Cardiac muscle cell (in vitro differentiated cells and primary cell): ENCODE data around the gene PGA5. TPM values are rescaled to one million over a fixed set of nuclear protein-coding genes. Genes with fewer than 3 reads are reported as not detected.

Source experiments
- DNase-seq, 2 donors: peaks; one replicate each; pipeline versions ENCODE4 v3.0.0 to v3.0.0-alpha.2; 2010 to 2017; ENCODE audit warnings: low read depth in 1 of 2, low spot score in 1 of 2
- H3K27ac ChIP-seq: fragments of 200-600 bp; sonication (generic); 2 replicates; pipeline ENCODE4 v1.5.1; 2016
- H3K27me3 ChIP-seq: fragments of 200-600 bp; sonication (generic); 2 replicates; pipeline ENCODE4 v1.6.0; 2016; ENCODE audit warnings: control low read depth
- H3K36me3 ChIP-seq: fragments of 200-600 bp; sonication (generic); 2 replicates; pipeline ENCODE4 v1.5.1; 2016; ENCODE audit warnings: control low read depth
- H3K4me1 ChIP-seq: fragments of 200-600 bp; sonication (generic); 2 replicates; pipeline ENCODE4 v1.8.1; 2017; ENCODE audit warnings: low read depth, mild to moderate bottlenecking, mixed run types
- H3K4me3 ChIP-seq: fragments of 200-600 bp; sonication (generic); 2 replicates; pipeline ENCODE4 v1.5.1; 2016; ENCODE audit warnings: mild to moderate bottlenecking
- H3K9me3 ChIP-seq: fragments of 200-600 bp; sonication (generic); 2 replicates; pipeline ENCODE4 v1.5.1; 2017; ENCODE audit warnings: low read depth, mild to moderate bottlenecking, control low read depth
- polyA plus RNA-seq: library from polyadenylated mRNA; unstranded; fragments of >200 nt; fragmentation: Nextera tagmentation; extraction: Ambion mirVana; gene quantifications from 2 replicates; pipeline ENCODE4 v1.2.1, GENCODE V29; 2016
- total RNA-seq: library from RNA; depleted of rRNA; stranded (reverse); fragments of >200 nt; gene quantifications from 2 replicates; pipeline ENCODE4 v1.2.3, GENCODE V29; 2016
- TF ChIP-seq, protein P1 (sequence below): IDR thresholded peaks from 2 replicates; pipeline ENCODE4 v1.5.1; 2012; ENCODE audit warnings: low read depth, mild to moderate bottlenecking, low read length

Gene PGA5
- total and polyA plus RNA-seq, 2 experiments from 2014 or later = 0.89 to 4.8 TPM

DNA sequence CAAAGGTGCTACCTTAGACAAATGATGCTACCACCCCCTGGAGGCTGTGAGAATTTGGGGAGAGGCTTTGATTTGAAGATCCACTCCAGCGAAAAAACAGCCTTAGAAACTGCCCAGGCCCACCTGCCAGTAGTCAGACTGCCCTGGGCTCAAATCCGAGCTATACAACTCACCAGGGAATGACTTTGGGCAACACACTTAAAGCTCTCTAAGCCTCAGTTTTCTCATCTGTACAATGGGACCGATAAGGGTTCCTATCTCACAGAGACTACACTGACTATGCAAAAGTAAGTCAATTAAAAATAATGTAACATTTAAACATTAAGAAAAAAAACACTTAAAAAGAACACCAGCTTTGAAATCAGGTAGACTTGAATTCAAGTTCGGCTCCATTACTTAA lies 34.2 kb downstream of the PGA5 start:
- no peak for DNase-seq
- Histone ChIP-seq H3K4me3 (no peak overlapping the region), H3K9me3 (no peaks in the 10 kb centered on the region), H3K36me3 (no peaks in the 10 kb centered on the region), H3K27me3 (no peaks in the 10 kb centered on the region), H3K4me1 (no peaks in the 10 kb centered on the region), H3K27ac (no peak overlapping the region)
- TF ChIP-seq, protein P1, sequence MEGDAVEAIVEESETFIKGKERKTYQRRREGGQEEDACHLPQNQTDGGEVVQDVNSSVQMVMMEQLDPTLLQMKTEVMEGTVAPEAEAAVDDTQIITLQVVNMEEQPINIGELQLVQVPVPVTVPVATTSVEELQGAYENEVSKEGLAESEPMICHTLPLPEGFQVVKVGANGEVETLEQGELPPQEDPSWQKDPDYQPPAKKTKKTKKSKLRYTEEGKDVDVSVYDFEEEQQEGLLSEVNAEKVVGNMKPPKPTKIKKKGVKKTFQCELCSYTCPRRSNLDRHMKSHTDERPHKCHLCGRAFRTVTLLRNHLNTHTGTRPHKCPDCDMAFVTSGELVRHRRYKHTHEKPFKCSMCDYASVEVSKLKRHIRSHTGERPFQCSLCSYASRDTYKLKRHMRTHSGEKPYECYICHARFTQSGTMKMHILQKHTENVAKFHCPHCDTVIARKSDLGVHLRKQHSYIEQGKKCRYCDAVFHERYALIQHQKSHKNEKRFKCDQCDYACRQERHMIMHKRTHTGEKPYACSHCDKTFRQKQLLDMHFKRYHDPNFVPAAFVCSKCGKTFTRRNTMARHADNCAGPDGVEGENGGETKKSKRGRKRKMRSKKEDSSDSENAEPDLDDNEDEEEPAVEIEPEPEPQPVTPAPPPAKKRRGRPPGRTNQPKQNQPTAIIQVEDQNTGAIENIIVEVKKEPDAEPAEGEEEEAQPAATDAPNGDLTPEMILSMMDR = no peak

DNA sequence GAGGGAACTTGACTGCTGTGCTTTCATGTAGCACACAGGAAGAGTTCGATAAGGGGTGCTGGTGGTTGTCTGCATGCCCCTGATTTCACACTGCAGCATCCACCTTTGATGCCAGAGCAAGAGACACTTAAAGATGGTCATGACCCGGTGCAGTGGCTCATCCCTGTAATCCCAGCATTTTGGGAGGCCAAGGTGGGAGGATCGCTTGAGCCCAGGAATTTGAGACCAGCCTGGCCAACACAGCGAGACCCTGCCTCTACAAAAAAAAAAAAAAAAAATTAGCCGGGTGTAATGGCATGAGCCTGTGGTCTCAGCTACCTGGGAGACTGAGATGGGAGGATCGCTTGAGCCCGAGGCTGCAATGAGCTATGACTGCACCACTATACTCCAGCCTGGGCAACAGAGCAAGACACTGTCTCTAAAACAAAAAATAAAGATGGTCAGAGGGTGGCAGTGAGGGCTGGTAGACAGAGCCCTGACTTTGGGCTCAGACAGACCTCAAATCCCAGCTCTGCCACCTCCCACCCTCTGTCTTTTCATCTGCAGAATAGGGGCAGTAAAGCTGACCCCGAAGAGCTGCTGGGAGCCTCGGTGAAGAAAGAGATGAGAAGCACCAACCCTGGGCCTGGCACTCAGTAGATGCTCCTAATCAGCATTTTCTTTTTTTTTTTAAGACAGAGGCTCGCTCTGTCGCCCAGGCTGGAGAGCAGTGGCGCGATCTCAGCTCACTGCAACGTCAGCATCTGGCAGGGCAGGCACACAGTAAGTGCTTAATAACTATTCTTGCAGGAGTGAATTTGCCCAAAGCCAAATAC lies 36.4 kb downstream of the PGA5 start:
- H3K4me3 ChIP-seq = no peak overlapping the region
- DNase-seq = no peak
- H3K27me3 ChIP-seq = no peaks in the 10 kb centered on the region
- no peaks in the 10 kb centered on the region for H3K4me1 ChIP-seq
- H3K27ac ChIP-seq = no peak overlapping the region
- TF ChIP-seq, protein P1 = no peak
- H3K9me3 ChIP-seq = no peaks in the 10 kb centered on the region
- no peaks in the 10 kb centered on the region for H3K36me3 ChIP-seq

DNA sequence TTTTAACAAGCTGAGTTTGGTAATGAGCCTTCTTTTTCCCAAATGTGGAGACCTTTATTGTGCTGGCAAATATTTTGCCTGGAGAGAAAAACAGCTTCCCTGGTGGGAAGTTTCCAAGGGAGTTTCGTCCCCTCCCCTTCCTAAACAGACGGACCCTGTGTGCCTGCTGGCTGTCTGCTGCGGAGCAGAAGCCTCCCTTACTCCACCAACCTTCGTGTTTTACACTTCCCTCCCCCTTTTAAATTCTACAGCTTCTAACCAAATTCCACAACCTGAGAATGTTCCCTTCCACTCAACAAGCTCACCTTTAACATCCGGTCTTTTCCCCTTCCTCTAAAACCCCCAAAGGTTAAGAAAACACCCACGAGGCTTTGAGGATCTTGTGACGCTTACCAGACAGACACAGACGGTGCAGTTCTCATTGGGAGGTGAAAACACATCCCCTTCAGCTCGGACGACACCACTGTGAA lies 37.1 kb downstream of the PGA5 start:
- no peak for DNase-seq
- Histone ChIP-seq H3K27ac (no peak overlapping the region), H3K4me1 (no peaks in the 10 kb centered on the region), H3K9me3 (no peaks in the 10 kb centered on the region), H3K36me3 (no peaks in the 10 kb centered on the region), H3K4me3 (no peak overlapping the region), H3K27me3 (no peaks in the 10 kb centered on the region)
- TF ChIP-seq, protein P1 = no peak

DNA sequence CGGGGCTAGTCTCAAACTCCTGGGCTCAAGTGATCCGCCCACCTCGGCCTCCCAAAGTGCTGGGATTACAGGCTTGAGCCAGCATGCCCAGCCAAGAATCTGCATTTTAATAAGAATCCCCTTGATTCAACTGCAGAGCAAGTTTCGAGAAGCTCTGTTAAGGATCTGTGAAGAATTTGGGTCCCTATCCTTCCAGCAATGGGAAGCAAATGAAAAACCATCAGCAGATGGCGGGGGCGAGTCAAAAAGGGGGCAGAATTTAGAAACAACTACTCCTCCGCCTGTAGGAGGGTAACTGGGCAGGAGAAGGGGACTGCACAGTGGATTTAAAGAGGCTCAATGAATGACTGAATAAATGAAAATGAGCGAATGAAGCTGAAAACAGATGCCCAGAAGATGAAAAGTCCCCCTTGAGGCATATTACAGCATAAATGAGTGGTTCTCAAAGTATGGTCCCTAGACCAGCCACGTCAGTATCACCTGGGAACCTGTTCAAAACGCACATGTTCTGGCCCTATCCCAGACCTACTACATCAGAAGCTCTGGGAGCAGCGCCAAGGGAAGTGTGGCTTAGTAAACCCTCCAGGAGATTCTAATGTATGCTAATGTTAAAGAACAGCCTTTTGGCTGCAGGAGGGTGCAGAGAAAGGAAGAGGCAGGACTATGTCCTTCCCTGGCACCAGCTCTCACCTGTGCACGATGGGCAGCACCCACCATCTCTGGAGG lies 39.1 kb downstream of the PGA5 start:
- H3K27ac ChIP-seq = no peak overlapping the region
- TF ChIP-seq, protein P1 = no peak
- no peak overlapping the region for H3K4me3 ChIP-seq
- H3K27me3 ChIP-seq = no peaks in the 10 kb centered on the region
- H3K36me3 ChIP-seq = no peaks in the 10 kb centered on the region
- no peak for DNase-seq
- H3K4me1 ChIP-seq = no peaks in the 10 kb centered on the region
- no peaks in the 10 kb centered on the region for H3K9me3 ChIP-seq

DNA sequence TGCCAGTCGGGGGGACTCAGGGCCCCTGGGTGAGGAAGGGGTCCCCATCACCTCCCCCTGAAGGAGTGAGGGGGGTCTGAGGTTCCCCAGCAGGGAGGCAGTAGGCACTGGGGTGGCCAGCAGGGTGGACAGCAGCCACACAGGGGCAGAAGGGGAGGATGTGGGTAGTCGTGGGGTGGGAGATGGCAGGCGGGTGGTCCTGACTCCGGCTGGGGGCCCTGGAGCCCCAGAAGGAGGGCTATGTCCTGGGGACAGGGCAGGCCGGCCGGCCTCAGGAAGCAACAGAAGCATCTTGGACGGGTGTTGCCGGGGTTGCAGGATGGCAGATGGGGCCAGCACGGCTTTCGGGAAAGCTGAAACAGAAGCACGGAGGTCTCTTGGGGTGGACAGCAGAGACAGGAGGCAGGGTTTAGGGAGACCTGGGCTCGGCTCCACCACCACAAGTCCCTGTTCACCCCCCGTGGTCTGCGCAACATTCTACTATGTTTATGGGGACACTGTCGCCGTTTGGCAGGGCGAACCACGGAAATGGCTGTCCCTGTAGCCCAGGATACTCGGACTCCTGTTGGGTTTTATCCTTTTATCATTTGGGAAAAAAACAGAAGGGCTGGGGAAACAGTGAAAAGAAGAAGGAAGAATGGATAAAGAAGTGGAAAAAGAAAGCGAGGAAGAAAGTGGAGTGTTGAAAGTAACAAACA lies 40.1 kb downstream of the PGA5 start:
- no peaks in the 10 kb centered on the region for H3K9me3 ChIP-seq
- no peaks in the 10 kb centered on the region for H3K36me3 ChIP-seq
- no peak for DNase-seq
- H3K27me3 ChIP-seq = no peaks in the 10 kb centered on the region
- TF ChIP-seq, protein P1 = no peak
- no peak overlapping the region for H3K27ac ChIP-seq
- H3K4me3 ChIP-seq = no peak overlapping the region
- H3K4me1 ChIP-seq = no peaks in the 10 kb centered on the region
